GM12878 (cell line): ENCODE measurements around the gene CALHM4. TPM values are rescaled to one million over a fixed set of nuclear protein-coding genes. Genes with fewer than 3 reads are reported as not detected.
A peak's percentile ranks its signal among the peaks of the same experiment; 100 is the strongest.

Experiments
- ATF2 ChIP-seq: IDR thresholded peaks from 2 replicates; pipeline ENCODE4 v1.6.1; 2012; ENCODE audit warnings: low read length, inconsistent platforms
- CBX3 ChIP-seq: fragments of 200-600 bp; sonication (generic); IDR thresholded peaks from 2 replicates; pipeline ENCODE4 v1.6.1; 2016; ENCODE audit warnings: low read depth, borderline replicate concordance
- CEBPB ChIP-seq, 2 experiments: fragments of 150-350 bp in 1 of 2; IDR thresholded peaks; 2 replicates each; pipeline ENCODE4 v1.6.1; 2012 to 2014; ENCODE audit warnings: low read depth in 2 of 2, low read length in 2 of 2, borderline replicate concordance in 1 of 2, inconsistent platforms in 1 of 2
- CHD4 ChIP-seq: fragments of 200-600 bp; sonication (generic); IDR thresholded peaks from 2 replicates; pipeline ENCODE4 v1.6.1; 2016; ENCODE audit warnings: mild to moderate bottlenecking
- CREM ChIP-seq: IDR thresholded peaks from 2 replicates; pipeline ENCODE4 v1.6.1; 2014; ENCODE audit warnings: antibody characterized with exemption, low read depth
- EGR1 ChIP-seq, 2 experiments: IDR thresholded peaks; 1 replicate in 1 of 2; 2 replicates in 1 of 2; pipeline ENCODE4 v1.6.1; 2011 to 2012; ENCODE audit warnings: low read depth in 2 of 2, low read length in 2 of 2, borderline replicate concordance in 1 of 2, mild to moderate bottlenecking in 1 of 2, moderate library complexity in 1 of 2
- ETV6 ChIP-seq, 2 experiments: fragments of 450-650 bp in 1 of 2; IDR thresholded peaks in 1 of 2; conservative IDR thresholded peaks in 1 of 2; 2 replicates each; pipeline ENCODE4 v1.6.1; 2014; ENCODE audit warnings: antibody characterized with exemption in 1 of 2, borderline replicate concordance in 1 of 2, low read depth in 1 of 2, mild to moderate bottlenecking in 1 of 2, moderate library complexity in 1 of 2
- EZH2 ChIP-seq: IDR thresholded peaks from 2 replicates; pipeline ENCODE4 v1.6.1; 2012; ENCODE audit warnings: low read depth, mild to moderate bottlenecking, control low read depth, inconsistent platforms, low read length, borderline replicate concordance; ENCODE audit not compliant: control insufficient read depth
- HCFC1 ChIP-seq: fragments of 150-350 bp; IDR thresholded peaks from 2 replicates; pipeline ENCODE4 v1.6.1; 2014; ENCODE audit warnings: low read length
- HDAC2 ChIP-seq: fragments of 200-600 bp; sonication (generic); IDR thresholded peaks from 2 replicates; pipeline ENCODE4 v1.6.1; 2017
- HDGF ChIP-seq: fragments of 450-650 bp; IDR thresholded peaks from 2 replicates; pipeline ENCODE4 v1.6.1; 2016; ENCODE audit warnings: antibody characterized with exemption
- IKZF2 ChIP-seq, 2 experiments: fragments of 450-650 bp; IDR thresholded peaks; 2 replicates each; pipeline ENCODE4 v1.6.1; 2017; ENCODE audit warnings: mild to moderate bottlenecking in 2 of 2, moderate library complexity in 2 of 2
- MEF2A ChIP-seq: IDR thresholded peaks from 2 replicates; pipeline ENCODE4 v1.6.1; 2011; ENCODE audit warnings: low read depth, mild to moderate bottlenecking, low read length, moderate library complexity; ENCODE audit not compliant: insufficient read depth
- MTA3 ChIP-seq: IDR thresholded peaks from 2 replicates; pipeline ENCODE4 v1.6.1; 2012; ENCODE audit warnings: low read length, inconsistent platforms, borderline replicate concordance
- PAX5 ChIP-seq: IDR thresholded peaks from 2 replicates; pipeline ENCODE4 v1.6.1; 2011; ENCODE audit warnings: low read depth, low read length, borderline replicate concordance
- PML ChIP-seq: IDR thresholded peaks from 2 replicates; pipeline ENCODE4 v1.6.1; 2012; ENCODE audit warnings: low read length, inconsistent platforms
- RFX5 ChIP-seq: IDR thresholded peaks from 2 replicates; pipeline ENCODE4 v1.6.1; 2011; ENCODE audit warnings: low read depth, low read length, improper control_type of control experiment
- RUNX3 ChIP-seq: IDR thresholded peaks from 2 replicates; pipeline ENCODE4 v1.6.1; 2012; ENCODE audit warnings: low read length, inconsistent platforms
- SIX5 ChIP-seq: IDR thresholded peaks from 2 replicates; pipeline ENCODE4 v1.6.1; 2011; ENCODE audit warnings: mild to moderate bottlenecking, low read depth, low read length, moderate library complexity; ENCODE audit not compliant: severe bottlenecking
- STAT1 ChIP-seq: fragments of 450-650 bp; conservative IDR thresholded peaks from 2 replicates; pipeline ENCODE4 v1.6.1; 2014; ENCODE audit warnings: antibody characterized with exemption, mild to moderate bottlenecking
- STAT3 ChIP-seq: IDR thresholded peaks from 2 replicates; pipeline ENCODE4 v1.6.1; 2011; ENCODE audit warnings: low read depth, low read length, improper control_type of control experiment
- TBL1XR1 ChIP-seq: IDR thresholded peaks from 2 replicates; pipeline ENCODE4 v1.6.1; 2012; ENCODE audit warnings: low read depth, low read length, improper control_type of control experiment
- USF1 ChIP-seq: IDR thresholded peaks from 2 replicates; pipeline ENCODE4 v1.6.1; 2011; ENCODE audit warnings: borderline replicate concordance, low read depth, mild to moderate bottlenecking, moderate library complexity, mixed read lengths, low read length; ENCODE audit not compliant: insufficient read depth; ENCODE audit errors: extremely low read length
- WRNIP1 ChIP-seq: IDR thresholded peaks from 2 replicates; pipeline ENCODE4 v1.6.1; 2011; ENCODE audit warnings: low read depth, low read length, improper control_type of control experiment, borderline replicate concordance
- ZNF622 ChIP-seq: fragments of 450-650 bp; IDR thresholded peaks from 2 replicates; pipeline ENCODE4 v1.6.1; 2017; ENCODE audit warnings: mild to moderate bottlenecking, inconsistent platforms
- polyA plus RNA-seq, 11 experiments: library from polyadenylated mRNA; depleted of rRNA in 4 of 11; unstranded in 6 of 11; stranded (reverse) in 5 of 11; fragments of >200 nt; fragmentation: Nextera tagmentation in 4 of 11; fragmentation: Illumina TruSeq in 1 of 11; extraction: Ambion mirVana in 4 of 11; extraction: Trizol in 1 of 11; gene quantifications; 1 replicate in 1 of 11; 2 replicates in 10 of 11; pipeline versions ENCODE4 v1.2.1 to v1.2.3, GENCODE V29; 2011 to 2016; ENCODE audit warnings: inconsistent platforms in 2 of 11, missing spikeins in 2 of 11, low read depth in 1 of 11
- total RNA-seq, 4 experiments: library from RNA; depleted of rRNA in 3 of 4; stranded (reverse); fragments of >200 nt in 3 of 4; fragmentation: Illumina TruSeq in 1 of 4; extraction: Trizol in 1 of 4; gene quantifications; 2 replicates each; pipeline versions ENCODE4 v1.2.1 to v1.2.3, GENCODE V29; 2013 to 2021
- TF ChIP-seq, protein P1 (sequence below): IDR thresholded peaks from 2 replicates; pipeline ENCODE4 v1.6.1; 2011; ENCODE audit warnings: low read depth, mild to moderate bottlenecking, low read length, moderate library complexity, borderline replicate concordance; ENCODE audit errors: extremely low read depth
- TF ChIP-seq, protein P2 (sequence below), 3 experiments: IDR thresholded peaks in 2 of 3; conservative IDR thresholded peaks in 1 of 3; 2 replicates each; pipeline ENCODE4 v1.5.1; 2011; ENCODE audit warnings: low read depth in 3 of 3, low read length in 3 of 3, mild to moderate bottlenecking in 3 of 3, control low read depth in 2 of 3, moderate library complexity in 2 of 3, inconsistent platforms in 1 of 3, mixed read lengths in 1 of 3; ENCODE audit not compliant: control insufficient read depth in 2 of 3, insufficient read depth in 1 of 3; ENCODE audit errors: extremely low read depth in 1 of 3

CALHM4 gene
- total and polyA plus RNA-seq, 10 of the 15 experiments (the other 5 are each of a cell fraction or from before 2014, with no cell fraction given) = not detected

DNA sequence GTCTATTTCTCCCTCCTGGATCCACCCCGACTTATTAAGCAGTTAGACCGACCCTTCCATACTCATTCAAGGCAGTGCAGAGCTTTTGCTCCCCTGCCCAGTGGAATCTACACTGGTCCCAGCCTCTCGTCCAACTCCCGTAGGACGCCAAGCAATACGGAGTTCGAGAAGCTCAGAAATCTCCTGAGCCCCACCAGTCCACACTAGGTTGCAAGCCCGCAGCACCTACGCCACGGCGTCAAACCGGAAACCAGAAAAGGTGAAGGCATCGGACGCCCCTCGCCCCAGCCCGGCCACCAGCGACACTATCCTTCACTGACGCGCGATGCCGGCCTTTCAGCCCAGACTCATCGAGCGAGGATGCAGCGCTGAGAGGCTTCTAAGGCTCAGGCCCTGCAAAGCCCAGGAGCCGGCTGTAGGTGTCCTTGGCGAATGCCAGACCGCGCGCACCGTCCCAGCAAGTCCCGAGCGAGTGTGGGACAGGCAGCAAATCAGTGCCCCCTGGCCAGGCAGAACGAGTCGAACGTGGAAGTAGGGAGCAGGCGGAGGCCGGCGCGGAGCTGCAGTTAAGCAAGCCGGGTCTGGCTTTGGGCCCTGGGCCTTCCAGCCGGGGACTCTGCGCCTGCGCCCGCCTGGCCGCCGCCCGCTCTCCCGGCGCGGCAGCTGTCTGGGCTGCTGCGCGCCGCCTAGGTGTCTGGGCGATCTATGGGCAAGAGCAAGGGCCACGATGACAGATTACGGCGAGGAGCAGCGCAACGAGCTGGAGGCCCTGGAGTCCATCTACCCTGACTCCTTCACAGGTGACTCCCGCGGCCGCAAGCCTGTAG, 17.5 kb downstream of the CALHM4 start, which contains the start of gene RWDD1 (continued):
- TF ChIP-seq, protein P1, sequence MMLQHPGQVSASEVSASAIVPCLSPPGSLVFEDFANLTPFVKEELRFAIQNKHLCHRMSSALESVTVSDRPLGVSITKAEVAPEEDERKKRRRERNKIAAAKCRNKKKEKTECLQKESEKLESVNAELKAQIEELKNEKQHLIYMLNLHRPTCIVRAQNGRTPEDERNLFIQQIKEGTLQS = no peak
- TF ChIP-seq ETV6 (conservative IDR thresholded peaks at IDR 0.05 in 1 of 2, IDR thresholded peaks at IDR 0.05 in 1 of 2; ENCODE audit: borderline replicate concordance in 1 of 2, low read depth in 1 of 2) (no peak), RUNX3 (peak; percentile 50), PAX5 (0 out of 2 replicates have a peak, but pooled peaks have one; percentile 18), IKZF2 (IDR thresholded peaks at IDR 0.05) (no peak; a peak in 1 of 4 replicates), EGR1 (IDR thresholded peaks at IDR 0.05; ENCODE audit: borderline replicate concordance in 1 of 2, low read depth in 2 of 2, low read length in 2 of 2) (peak in 1 of 2 experiments; percentile 71; a peak in 2 of 3 replicates), EZH2 (no peak), STAT1 (peak; percentile 97), MEF2A (0 out of 2 replicates have a peak, but pooled peaks have one; percentile 51), HCFC1 (peak; percentile 92), WRNIP1 (no peak), CREM (peak; percentile 91), TBL1XR1 (peak; percentile 71; the same call in 1 of the 2 replicates), ZNF622 (no peak), CEBPB (IDR thresholded peaks at IDR 0.05; ENCODE audit: borderline replicate concordance in 1 of 2, low read depth in 2 of 2, low read length in 2 of 2) (no peak), CBX3 (no peak), PML (peak; percentile 74), HDGF (peak; percentile 56; the same call in 1 of the 2 replicates), HDAC2 (no peak), ATF2 (no peak), RFX5 (no peak), USF1 (no peak), MTA3 (no peak), SIX5 (peak; percentile 72), CHD4 (no peak), STAT3 (no peak)
- TF ChIP-seq, protein P2, sequence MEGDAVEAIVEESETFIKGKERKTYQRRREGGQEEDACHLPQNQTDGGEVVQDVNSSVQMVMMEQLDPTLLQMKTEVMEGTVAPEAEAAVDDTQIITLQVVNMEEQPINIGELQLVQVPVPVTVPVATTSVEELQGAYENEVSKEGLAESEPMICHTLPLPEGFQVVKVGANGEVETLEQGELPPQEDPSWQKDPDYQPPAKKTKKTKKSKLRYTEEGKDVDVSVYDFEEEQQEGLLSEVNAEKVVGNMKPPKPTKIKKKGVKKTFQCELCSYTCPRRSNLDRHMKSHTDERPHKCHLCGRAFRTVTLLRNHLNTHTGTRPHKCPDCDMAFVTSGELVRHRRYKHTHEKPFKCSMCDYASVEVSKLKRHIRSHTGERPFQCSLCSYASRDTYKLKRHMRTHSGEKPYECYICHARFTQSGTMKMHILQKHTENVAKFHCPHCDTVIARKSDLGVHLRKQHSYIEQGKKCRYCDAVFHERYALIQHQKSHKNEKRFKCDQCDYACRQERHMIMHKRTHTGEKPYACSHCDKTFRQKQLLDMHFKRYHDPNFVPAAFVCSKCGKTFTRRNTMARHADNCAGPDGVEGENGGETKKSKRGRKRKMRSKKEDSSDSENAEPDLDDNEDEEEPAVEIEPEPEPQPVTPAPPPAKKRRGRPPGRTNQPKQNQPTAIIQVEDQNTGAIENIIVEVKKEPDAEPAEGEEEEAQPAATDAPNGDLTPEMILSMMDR (IDR thresholded peaks at IDR 0.05 in 2 of 3, conservative IDR thresholded peaks at IDR 0.05 in 1 of 3; ENCODE audit: control insufficient read depth in 2 of 3, extremely low read depth in 1 of 3, insufficient read depth in 1 of 3, low read depth in 3 of 3, low read length in 3 of 3) = peak in 1 of 3 experiments; percentile 2; a peak in 1 of 6 replicates
